Ramos (cell line): ENCODE measurements around the gene NTM.

Experiments
- in situ Hi-C: fragments of 300-500 bp; cut with MboI; formaldehyde crosslinking; loops from one replicate; pipeline ENCODE4 v1.14.3; 2022; ENCODE audit warnings: low sequenced_read_pairs; ENCODE audit not compliant: unreplicated experiment

Gene NTM

GRCh38 chr11:131917634-131918384, 547.4 kb downstream of the NTM start:
- in situ Hi-C loops = no loop called here

- in situ Hi-C loops = no loop called here
Measured at GRCh38 chr11:131918663-131919062, 548.2 kb downstream of the NTM start.

GRCh38 chr11:131922220-131922619, 551.8 kb downstream of the NTM start:
- in situ Hi-C loops = no loop called here

GRCh38 chr11:131923309-131923708, 552.9 kb downstream of the NTM start:
- in situ Hi-C loops = no loop called here

GRCh38 chr11:131924001-131924400, 553.6 kb downstream of the NTM start:
- in situ Hi-C loops = no loop called here

DNA sequence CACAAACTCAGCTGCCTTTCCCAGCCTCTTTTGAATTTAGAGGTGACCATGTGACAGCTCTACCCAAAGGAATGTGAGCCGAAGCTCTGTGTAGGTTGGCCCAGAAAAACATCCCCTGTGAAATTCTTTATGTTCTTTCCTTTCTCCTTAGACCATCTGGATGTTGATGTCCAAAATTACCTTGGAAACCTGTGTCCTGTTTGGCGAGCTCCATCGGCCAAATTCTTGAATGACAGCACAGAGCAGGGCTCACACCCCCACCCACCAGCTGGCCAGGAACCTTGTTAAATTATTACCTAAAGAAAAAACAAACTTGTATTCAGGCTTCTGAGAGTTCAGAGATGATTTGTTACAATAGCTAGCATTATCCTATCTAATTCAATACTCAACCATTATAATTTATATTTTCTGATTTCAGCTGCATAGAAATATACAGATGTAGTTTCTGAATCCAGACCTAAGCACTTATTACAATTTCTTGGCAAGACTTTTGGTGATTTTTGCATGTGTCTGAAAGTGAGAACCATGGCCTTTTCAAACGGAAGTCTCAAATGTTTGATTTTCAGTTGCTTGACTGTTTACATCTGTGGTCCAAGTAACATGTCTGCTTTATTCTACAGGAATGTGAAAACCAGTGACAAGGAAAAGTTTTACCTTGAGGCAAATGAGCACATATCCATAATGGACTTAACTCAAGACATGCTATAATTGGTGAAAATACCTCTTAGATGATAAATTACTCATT, 554.2 kb downstream of the NTM start:
- in situ Hi-C loops = no loop called here

DNA sequence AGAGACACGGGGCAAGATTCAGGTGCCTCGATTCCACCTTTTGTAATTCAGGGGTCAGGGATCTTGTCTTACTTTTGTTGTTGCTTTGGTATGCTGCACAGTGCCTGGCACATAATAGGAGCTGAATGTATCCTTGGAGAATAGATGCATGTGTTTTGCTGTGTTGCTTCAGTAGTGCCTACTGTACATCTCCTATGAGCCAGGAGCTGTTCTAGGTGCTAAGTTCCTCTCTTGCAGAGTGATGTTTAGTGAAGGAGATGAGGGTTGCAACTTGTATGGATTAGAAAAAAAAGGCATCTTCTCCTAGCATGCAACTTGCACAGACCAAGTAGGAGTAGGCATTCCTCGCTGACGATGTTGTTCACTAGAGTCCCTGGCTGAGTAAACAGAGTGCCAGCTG, 555.4 kb downstream of the NTM start:
- in situ Hi-C loops = no loop called here

DNA sequence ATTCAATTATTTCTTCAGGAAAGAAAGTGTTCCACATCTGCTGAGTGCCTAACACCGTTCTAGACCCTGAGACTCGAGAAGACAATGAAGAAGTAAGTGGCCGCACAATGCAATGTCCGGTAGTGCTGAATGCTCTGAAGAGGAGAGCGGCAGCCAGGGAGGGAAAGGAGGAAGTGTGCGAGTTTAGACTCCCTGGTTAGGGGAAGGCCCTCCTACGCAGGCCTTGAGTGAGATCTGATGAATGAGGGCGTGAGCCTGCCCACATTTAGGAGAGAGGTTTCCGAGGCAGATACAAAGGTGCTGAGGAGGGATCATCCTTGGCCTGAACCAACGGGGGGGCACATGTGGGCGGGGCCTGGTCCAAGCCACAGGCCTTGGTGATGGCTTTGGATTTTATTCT, 558.6 kb downstream of the NTM start:
- in situ Hi-C loops = no loop called here

GRCh38 chr11:131932584-131933325, 562.3 kb downstream of the NTM start:
- in situ Hi-C loops = no loop called here

DNA sequence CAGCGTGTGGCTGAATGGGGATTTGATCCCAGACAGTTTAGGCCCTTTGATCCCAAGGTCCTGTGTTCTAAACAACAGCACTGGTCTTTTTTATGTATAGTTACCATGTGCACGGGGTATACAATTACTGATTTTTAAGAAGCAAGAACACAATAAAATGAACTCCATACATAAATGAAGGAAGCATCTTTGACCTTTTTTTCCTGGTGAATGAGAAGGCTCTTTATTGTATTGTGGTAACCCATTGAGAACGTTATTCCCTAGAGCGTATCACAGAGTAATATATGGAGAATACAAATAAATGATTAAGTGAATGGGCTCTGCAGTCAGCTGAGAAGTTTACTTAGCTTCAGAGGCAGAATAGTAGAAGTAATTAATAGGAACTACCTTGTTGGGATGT, 563.6 kb downstream of the NTM start:
- in situ Hi-C loops = no loop called here

DNA sequence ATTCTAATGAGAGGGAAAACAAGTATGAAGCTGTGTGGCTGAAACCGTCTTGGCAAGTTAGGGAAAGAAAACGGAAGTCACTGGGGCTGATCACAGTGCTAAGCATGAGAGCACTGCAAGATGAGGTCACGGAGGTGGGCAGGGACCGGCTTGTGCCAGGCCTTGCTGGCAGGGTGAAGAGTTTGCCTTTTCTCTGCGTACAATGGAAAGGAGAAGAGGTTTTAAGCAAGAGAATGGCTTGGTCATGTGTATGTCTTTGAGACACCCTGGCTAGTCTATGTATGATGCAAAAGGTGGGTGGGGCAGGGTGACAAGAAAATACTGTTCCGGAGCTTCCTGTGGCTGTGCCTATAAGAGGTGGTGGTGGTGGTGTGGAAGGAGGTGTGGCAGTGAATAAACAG, 567.9 kb downstream of the NTM start:
- in situ Hi-C loops = no loop called here

DNA sequence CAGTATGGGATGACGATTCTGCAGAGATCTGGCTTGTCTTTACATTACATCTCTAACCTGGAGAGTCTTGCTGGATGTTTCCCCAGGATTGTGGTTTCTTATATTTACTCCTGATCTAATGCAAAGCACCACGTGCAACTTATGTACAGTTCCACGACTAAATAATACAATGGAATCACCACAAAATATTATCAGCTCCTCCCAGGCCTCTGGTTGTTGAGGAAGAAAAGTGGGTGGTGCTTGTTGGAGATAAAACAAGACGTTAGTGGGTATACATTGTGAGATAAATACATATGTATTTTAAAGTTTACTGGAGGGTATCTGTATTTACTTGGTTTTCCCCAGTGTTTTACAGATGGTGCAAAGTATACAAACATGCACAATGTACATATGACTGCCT, 569.7 kb downstream of the NTM start:
- in situ Hi-C loops = no loop called here

DNA sequence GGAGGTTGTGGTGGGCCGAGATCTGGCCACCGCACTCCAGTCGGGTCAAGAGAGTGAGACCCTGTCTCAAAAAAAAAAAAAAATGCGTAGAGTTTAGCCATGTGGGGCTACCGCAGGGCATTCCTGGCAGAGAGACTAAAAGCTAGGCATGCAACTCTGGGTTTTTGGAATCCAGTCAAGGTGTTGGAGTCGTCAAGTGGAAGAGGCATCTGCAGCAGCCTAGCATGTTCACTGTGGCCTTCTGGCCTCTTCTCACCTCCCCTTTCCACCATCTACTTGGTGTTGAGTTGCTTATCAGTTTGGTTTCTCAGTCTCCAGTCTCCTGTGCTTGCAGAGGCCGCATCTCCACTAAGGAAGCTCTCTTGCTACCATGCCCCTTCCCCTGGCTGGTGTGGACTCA, 572.5 kb downstream of the NTM start:
- in situ Hi-C loops = no loop called here

- in situ Hi-C loops = no loop called here
Measured at GRCh38 chr11:131943295-131943694, 572.9 kb downstream of the NTM start.

GRCh38 chr11:131944736-131945135, 574.3 kb downstream of the NTM start:
- in situ Hi-C loops = no loop called here

- in situ Hi-C loops = no loop called here
Measured at GRCh38 chr11:131945706-131946105, 575.3 kb downstream of the NTM start.

DNA sequence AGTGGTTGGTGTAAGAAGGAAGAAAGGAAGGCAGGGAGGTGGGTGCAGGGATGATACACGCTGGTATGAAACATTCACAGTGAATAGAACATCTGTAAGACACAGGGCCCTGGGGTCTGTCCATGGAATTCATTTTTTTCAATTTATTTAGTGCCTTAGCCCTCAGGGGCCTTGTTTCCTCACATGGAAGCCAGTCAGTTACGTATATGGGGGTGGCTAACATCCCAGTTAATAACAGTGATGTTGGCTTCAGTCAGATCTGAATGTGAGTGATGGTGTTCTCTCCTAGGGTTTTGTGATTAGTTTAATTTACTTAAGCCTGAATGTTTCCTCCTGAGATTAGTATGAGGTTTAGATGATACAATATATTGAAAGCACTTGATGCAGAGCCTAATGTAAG, 577.1 kb downstream of the NTM start:
- in situ Hi-C loops = no loop called here

DNA sequence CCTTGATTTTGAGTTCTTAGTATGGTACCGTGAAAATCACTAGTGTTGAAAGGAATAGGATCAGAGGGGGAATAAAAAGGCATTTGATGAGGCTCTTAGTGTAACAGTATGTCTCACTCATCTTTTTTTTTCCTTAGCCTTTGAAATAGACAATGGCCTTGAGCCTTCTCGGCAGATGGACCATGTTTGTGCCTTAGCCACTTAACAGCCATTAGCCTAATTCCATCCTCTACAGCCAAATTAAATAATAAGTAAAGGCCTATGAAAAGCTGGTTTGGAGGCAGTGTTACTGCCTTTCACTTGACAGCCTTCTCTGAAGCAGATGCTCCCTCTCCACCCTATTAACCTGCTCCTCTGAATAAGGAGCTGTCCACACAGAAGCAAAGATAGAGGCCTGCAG, 580.7 kb downstream of the NTM start:
- in situ Hi-C loops = no loop called here

GRCh38 chr11:131954146-131954545, 583.7 kb downstream of the NTM start:
- in situ Hi-C loops = no loop called here

DNA sequence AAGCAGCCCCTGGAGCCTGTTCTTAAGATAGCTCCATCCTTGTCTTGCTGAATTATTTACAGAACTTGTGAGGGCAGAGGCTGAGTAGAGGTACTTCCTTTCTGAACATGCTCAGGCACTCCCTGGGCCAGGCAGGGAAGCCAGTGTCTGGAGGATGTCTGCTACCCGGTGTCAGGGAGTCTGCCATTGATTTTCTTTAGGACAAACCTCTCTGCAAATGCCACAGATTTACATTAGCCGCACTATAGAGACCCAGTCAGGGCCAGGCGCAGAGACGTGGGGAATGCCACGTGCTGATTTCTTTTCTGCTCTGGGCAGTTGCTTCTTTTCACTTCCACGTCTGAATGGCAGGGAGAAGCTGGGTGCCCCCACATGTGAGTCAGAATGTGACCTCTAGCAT, 585.5 kb downstream of the NTM start:
- in situ Hi-C loops = no loop called here

- in situ Hi-C loops = no loop called here
Measured at GRCh38 chr11:131957201-131957600, 586.8 kb downstream of the NTM start.
